SK-MEL-5 (cell line): ENCODE data around the gene GPBP1. TPM values are rescaled to one million over a fixed set of nuclear protein-coding genes. Genes with fewer than 3 reads are reported as not detected.
"Not testable (repeated sequence)": the region's sequence is repeated elsewhere in the genome, so short reads cannot be mapped to it uniquely, and the experiment has no call there.

Source experiments
- DNase-seq: peaks from one replicate; pipeline ENCODE4 v3.0.0-alpha.2; 2016; ENCODE audit warnings: low read depth, low spot score
- in situ Hi-C: cut with HindIII; loops from 2 replicates; pipeline ENCODE4 v1.10.0; 2016; ENCODE audit warnings: low sequenced_read_pairs, high pct_unique_total_duplicates, low pct_unique_long_range_greater_than_20kb
- polyA plus RNA-seq, 2 experiments: library from polyadenylated mRNA; depleted of rRNA; stranded (reverse); fragments of >200 nt; gene quantifications; 2 replicates each; pipeline ENCODE4 v1.2.3, GENCODE V29; 2015
- total RNA-seq: library from RNA; depleted of rRNA; stranded (reverse); fragments of >200 nt; shearing (Covaris generic); gene quantifications from 2 replicates; pipeline ENCODE4 v1.2.3, GENCODE V29; 2014; rRNA removed

Gene GPBP1, protein sequence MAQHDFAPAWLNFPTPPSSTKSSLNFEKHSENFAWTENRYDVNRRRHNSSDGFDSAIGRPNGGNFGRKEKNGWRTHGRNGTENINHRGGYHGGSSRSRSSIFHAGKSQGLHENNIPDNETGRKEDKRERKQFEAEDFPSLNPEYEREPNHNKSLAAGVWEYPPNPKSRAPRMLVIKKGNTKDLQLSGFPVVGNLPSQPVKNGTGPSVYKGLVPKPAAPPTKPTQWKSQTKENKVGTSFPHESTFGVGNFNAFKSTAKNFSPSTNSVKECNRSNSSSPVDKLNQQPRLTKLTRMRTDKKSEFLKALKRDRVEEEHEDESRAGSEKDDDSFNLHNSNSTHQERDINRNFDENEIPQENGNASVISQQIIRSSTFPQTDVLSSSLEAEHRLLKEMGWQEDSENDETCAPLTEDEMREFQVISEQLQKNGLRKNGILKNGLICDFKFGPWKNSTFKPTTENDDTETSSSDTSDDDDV
- total RNA-seq, result 65.2 and 69.9 TPM in 2 replicates
- polyA plus RNA-seq (2015; cell fraction: cytosol; rRNA removed), result 30.9 and 37.9 TPM in 2 replicates
- 58.8 and 89.1 TPM in 2 replicates for polyA plus RNA-seq (2015; cell fraction: nucleus; rRNA removed)

DNA sequence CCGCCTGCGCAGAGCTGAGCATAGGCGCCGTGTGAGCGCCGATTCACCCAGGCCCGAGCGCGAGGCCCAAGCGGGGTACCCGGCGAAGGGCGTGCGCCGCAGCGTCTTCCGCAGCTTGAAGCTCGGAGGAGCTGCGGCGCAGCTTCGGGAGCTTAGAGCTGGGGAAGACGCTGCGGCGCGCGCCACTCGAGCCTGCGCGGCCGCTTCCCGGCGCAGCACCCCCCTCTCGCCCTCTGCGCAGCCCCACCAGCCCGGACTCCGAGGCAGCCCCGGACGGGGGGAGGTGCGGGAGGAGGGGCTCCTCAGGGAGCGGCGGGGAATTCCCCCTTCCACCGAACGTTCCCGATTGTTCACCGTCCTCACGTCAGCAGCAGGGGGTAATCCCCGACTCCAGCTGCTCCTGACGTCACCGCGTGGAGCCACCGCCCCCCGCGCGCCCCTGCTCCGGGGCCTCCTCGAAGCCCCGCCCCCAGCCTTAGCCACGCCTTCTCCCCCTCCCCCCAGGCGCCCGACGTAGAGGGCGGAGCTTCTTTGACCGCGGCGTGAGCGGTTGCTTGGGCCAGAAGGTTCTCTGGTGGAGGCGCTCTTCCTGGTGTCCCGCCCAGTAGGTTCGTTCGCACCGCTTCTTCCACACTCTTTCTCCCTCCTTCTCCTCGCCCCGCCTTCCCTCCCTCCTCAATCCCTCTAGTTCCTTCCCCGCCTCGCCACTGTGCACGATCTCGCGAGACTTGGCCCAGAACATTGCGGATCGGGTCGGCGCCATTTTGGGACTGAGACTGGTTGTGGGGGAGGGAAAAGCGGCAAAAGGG, at the start of gene GPBP1:
Gene GPBP1, plus strand, starts transcription at position 741 of the 809 bp plus-strand sequence. CDS start 40,072 bp downstream, outside the sequence.
- DNase-seq, result peak; percentile 99
- in situ Hi-C loops, result no loop called here

DNA sequence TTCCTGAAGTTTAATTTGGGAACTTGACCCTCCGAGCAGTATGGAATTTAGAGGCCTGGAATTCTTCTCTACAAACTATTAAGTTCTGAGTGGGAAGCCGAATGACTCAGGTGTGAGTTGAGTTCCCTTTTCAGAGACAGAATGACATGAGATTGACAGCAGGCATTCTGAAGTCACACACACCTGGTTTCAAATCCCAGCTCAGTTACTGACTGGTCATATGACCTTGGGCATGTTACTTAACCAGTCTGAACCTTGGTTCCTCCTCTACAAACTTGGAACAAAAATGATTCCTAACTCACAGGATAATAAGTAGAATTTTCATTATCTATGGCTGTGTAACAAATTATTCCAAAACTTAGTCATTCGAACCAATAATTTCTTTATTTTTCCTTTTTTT, 45.5 kb upstream of the GPBP1 start:
- DNase-seq, result no peak
- in situ Hi-C loops, result no loop called here

DNA sequence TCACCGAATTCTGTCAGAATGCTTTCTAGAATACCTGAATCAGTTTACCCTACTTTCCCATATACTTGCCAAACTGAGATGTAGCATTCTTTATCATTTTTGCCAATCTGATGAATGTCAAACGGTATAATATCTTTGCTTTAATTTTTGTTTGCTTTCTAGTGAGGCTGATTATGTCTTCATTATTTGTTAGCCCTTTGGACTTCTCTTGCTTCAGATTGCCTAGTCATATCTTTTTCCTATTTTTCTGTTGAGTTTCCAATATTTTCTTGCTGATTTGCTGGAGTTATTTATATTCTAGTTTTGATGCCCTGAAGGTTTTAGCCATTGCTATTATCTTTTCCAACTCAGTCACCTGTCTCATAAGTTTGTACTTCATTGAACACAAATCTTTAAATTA, 40.3 kb upstream of the GPBP1 start:
- in situ Hi-C loops, result no loop called here
- DNase-seq, result no peak

DNA sequence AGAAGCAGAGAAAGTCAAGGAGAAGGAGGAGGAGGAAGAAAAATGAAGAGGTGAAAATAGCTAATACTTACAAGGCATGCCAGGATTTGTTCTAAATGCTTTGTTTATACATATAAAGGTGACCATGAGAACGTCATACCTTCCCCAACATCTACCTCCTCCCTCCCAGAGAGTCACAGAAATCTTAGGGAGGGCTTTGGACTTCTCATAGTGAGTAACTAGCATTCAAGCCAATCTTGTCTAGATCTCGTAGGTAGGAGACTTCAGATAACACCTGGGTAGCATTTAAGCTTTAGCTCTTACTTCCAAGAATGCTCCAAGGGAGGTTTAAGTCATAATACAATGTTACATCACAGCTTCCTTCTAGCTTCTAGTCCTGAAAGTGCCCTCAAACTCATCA, 36.5 kb upstream of the GPBP1 start:
- DNase-seq, result no peak
- in situ Hi-C loops, result no loop called here

DNA sequence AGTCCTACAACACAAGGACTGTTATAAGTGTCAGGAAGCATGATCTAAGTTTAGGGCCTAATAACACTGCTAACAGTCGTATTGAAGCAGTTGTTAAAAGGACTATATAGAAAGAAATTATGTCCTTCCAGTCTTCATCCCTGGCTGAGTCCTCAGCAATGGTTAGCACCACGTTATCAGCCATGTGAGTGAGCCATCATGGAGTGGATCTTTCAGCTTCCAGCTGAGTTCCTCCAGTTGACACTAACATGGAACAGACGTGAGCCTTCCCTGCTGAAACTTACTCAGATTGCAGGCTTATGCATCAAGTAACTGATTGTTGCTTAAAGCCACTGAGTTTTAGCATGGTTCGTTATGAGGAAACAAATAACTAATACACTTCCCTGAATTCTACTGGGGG, 21.5 kb upstream of the GPBP1 start:
- in situ Hi-C loops, result no loop called here
- DNase-seq, result no peak

DNA sequence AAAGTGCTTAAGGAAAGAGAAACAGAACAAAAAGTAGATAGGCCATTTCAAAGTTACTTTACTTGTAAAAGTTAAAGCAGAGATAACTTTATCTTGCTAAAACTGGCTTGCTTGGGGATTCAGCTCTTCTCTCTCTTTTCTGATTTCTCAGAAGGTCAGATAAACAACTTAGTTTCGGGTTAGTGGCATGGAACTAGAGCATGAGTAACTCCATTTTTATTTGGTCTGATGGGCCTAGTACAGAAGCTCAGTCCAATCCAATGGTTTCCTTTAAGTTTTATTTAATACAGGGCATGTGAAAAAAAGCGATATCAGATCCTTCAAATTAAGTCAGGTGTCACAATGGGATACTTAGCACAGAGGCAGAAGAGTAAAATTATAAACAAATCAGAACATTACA, 18.8 kb upstream of the GPBP1 start:
- no peak for DNase-seq
- in situ Hi-C loops, result no loop called here

DNA sequence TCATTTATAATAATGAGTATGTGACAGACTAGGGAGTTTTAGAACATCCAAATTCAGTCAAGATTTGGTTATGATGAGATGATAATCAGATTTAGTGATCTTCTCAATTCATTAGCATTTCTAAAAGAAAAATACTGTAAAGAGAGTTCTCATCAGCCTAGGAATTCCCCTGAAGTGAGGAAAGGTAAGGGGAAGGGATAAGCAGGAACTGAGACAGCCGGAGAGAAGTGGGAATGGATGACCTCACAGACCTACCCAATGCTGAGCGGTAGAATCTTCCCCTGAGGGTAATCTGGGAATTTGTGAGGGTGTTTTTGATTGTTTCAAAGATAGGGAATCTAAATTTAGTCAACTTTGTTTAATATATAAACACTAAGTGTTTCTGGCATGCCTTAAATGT, 16.7 kb upstream of the GPBP1 start:
- in situ Hi-C loops, result no loop called here
- no peak for DNase-seq

DNA sequence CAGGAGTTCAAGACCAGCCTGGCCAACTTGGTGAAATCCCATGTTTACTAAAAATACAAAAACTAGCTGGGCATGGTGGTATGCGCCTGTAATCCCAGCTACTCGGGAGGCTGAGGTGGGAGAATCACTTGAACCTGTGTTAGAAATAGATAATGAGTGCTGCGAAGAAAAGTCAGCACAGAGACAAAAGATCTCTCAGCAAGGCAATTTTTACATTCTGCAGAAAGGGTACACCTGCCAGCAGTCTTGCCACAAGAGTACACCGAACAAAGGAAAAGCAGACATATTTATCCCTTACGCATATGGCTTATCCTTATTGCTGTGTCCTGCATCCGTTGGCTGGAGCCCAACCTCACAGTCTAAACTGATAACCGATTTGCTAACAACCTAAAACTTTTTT, 16.2 kb upstream of the GPBP1 start:
- DNase-seq, result no peak
- in situ Hi-C loops, result no loop called here

DNA sequence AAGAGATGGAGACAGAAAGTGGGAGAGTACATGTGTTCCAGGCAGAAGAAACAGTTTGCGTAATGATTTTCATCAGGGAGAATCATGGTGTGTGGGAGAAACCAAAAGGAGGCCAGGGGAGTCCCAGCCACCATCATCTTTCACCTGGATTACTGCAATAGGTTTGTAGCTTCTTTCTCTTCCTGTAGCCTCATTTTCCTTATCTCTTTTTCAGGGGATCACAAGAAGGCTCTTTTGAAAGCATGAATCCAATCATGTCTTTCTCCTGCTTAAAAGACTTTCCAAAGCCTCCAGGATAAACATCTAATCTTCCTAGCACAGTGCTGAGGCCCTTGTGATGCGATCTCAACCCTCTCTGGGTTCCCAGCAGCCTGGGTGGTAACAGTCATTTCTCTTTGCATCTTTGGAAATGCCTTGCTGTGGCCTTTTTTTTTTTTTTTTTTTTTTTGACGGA, 10.3 kb upstream of the GPBP1 start:
- in situ Hi-C loops, result no loop called here

DNA sequence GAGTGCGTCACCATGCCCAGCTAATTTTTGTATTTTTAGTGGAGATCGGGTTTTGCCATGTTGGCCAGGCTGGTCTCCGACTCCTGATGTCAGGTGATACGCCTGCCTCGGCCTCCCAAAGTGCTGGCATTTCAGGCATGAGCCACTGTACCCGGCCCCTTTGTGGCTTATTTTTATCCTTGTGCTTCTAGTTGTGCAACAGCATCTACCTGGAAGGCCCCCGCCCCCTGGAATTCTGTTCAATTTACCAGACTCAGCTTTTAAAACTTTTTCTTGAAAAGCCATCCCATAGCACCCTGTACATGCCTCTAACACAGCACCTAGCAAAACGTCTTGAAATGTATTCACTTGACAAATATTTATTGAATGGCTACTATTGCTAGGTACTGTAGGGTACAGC, 9.7 kb upstream of the GPBP1 start:
- in situ Hi-C loops, result no loop called here
- no peak for DNase-seq

More for the DNA sequence above, 10.3 kb upstream of the GPBP1 start:
- DNase-seq, result no peak

DNA sequence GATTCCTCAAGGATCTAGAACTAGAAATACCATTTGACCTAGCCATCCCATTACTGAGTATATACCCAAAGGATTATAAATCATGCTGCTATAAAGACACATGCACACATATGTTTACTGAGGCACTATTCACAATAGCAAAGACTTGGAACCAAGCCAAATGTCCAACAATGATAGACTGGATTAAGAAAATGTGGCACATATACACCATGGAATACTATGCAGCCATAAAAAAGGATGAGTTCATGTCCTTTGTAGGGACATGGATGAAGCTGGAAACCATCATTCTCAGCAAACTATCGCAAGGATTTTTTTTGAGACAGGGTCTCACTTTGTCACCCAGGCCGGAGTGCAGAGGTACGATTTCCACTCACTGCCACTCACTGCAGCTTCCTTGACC, 8.7 kb upstream of the GPBP1 start:
- DNase-seq, in situ Hi-C loops: not testable (repeated sequence)

DNA sequence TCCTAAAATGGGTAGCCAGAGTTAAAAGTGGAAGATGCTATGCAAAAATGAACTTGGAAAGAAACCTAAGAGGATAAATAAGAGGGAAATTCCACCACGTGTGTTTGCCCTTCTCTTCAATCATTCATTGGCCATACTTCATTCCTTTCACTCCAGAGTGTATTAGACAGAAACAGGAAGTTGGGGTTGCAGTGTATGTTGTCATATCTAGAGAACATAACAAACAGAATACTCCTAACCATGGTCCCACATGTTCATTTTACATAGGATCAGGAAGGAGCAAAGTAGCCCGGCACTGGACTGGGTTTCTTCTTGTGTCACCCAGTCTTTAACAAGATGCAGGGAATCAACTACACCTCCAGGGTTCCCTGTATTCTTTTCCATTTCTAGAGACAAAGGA, 7.6 kb upstream of the GPBP1 start:
- in situ Hi-C loops, result no loop called here

DNA sequence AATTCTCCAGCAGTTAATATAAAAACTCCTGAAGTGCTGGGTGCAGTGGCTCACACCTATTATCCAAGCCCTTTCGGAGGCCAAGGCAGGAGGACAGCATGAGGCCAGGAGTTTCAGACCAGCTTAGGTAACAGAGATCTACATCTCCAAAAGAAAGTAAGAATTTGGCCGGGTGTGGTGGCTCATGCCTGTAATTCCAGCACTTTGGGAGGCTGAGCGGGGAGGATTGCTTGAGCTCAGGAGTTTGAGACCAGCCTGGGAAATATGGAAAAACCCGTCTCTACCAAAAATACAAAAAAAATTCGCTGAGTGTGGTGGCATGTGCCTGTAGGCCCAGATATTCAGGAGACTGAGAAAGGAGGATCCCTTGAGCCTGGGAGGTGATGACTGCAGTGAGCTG, 6.7 kb upstream of the GPBP1 start:
- no peak for DNase-seq
- in situ Hi-C loops, result no loop called here

More for the DNA sequence above, 7.6 kb upstream of the GPBP1 start:
- DNase-seq, result no peak

DNA sequence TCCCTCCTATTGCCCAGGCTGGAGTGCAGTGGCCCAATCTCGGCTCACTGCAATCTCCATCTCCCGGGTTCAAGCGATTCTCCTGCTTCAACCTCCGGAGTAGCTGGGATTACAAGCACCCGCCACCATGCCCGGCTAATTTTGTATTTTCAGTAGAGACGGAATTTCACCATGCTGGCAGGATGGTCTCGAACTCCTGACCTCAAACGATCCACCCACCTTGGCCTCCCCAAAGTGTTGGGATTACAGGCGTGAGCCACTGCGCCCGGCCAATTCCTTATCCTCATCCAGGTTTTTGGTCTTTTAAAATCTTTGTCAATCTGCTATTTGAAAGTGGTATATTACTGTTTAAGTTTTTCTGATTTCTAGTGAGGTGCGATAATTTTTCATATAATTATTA, 3.7 kb upstream of the GPBP1 start:
- DNase-seq, in situ Hi-C loops: not testable (repeated sequence)

DNA sequence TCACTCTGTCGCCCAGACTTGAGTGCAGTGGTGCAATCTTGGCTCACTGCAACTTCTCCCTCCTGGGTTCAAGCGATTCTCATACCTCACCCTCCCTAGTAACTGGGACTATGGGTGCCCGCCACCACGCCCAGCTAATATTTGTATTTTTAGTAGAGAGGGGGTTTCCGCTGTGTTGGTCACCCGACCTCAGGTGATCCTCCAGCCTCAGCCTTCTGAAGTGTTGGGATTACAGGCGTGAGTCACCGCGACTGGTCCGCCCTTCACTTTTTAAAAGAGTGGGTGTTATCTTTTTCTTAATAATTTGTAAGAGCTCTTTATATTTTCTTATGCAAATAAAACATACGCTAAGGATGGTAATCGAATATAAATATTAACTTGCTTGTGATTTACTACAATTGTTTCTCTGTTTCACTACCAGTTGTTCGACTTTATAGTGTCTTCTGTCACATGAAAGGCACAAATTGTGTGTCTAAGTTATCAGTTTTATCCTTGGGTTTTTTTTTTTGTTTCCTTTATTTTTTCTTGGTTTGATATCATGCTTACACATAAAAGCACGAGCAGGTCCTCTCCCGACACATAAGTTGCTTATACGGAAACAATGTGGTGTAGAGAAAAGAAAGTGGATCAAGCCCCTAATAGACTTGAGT, 1.9 kb upstream of the GPBP1 start:
- in situ Hi-C loops, result no loop called here
- no peak for DNase-seq

DNA sequence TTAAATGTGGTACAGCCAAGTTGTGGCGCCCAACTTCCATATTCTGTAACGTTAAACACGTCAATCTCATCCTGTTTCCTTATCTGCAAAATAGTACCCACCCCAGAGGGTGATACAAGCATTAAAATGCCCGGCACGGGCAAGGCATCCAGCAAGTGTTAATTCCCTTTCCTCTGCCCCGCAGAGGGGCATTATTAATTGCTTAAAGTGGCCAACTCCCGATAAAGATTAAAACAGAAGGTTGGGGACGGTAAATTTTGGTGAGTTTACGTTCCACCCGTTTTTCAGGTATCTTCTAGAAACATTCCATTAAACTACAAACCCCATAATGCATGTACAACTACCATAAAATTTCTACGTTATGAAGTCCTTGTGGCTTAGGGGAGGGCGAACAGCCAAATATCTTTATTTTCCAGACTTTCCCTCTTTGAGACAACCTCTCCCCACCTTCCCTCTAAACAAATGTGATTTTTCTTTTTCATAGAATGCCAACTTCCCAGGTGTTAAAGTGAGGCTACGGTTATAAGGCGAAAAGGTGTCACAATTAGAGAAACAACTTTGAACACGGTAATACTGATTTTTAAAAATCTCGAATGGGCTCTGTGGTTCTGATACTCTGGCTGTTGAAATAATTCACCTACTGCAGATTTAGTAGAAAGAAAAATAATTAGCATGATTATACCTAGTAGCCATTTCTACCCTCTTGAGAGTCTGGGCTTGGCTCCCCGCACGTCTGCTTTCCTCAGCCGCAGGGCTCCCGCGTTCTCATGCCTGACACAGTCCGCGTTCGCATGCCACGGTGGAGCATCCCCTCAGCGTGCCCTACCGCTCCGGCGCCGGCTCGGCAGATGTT, 1.2 kb upstream of the GPBP1 start:
- in situ Hi-C loops, result no loop called here
- DNase-seq, result peak; percentile 10
